Activated T-cell treated with anti-CD3 and anti-CD28 coated beads for 48 hours (primary cell): ENCODE measurements around the gene HEPACAM2.

ENCODE experiments used
- DNase-seq: peaks from one replicate; pipeline ENCODE4 v3.0.0-alpha.2; 2020; ENCODE audit warnings: low read depth

Gene HEPACAM2

GRCh38 chr7:93226310-93226709 lies at the start of gene HEPACAM2:
TSS of gene HEPACAM2 (minus strand) at chr7:93226469.
- DNase-seq: no peak

GRCh38 chr7:93265220-93265619 lies 39.0 kb upstream of the HEPACAM2 start:
- DNase-seq: no peak

GRCh38 chr7:93262535-93262934 lies 36.3 kb upstream of the HEPACAM2 start:
- DNase-seq: no peak

GRCh38 chr7:93258661-93259060 lies 32.4 kb upstream of the HEPACAM2 start:
- no peak for DNase-seq

- no peak for DNase-seq
Measured at GRCh38 chr7:93249491-93250148, 23.4 kb upstream of the HEPACAM2 start.

- no peak for DNase-seq
Measured at GRCh38 chr7:93245525-93246432, 19.5 kb upstream of the HEPACAM2 start.

- DNase-seq: no peak
Measured at GRCh38 chr7:93242106-93242505, 15.8 kb upstream of the HEPACAM2 start.

GRCh38 chr7:93239824-93240223 lies 13.6 kb upstream of the HEPACAM2 start:
- no peak for DNase-seq

GRCh38 chr7:93238748-93239147 lies 12.5 kb upstream of the HEPACAM2 start:
- DNase-seq: no peak

- no peak for DNase-seq
Measured at GRCh38 chr7:93238131-93238530, 11.9 kb upstream of the HEPACAM2 start.

GRCh38 chr7:93235541-93235940 lies 9.3 kb upstream of the HEPACAM2 start:
- no peak for DNase-seq

GRCh38 chr7:93232673-93233018 lies 6.4 kb upstream of the HEPACAM2 start:
- DNase-seq: no peak

- peak; percentile 83 for DNase-seq
Measured at GRCh38 chr7:93231799-93232672, 5.8 kb upstream of the HEPACAM2 start, which contains the start of gene VPS50. TSS of gene VPS50 (plus strand) at chr7:93232366. CDS start at chr7:93232468, 102 bp downstream.

GRCh38 chr7:93231259-93231658 lies 5.0 kb upstream of the HEPACAM2 start:
- no peak for DNase-seq

- DNase-seq: no peak
Measured at GRCh38 chr7:93228302-93228701, 2.0 kb upstream of the HEPACAM2 start.

- DNase-seq: no peak
Measured at GRCh38 chr7:93219868-93220267, 6.4 kb downstream of the HEPACAM2 start.

GRCh38 chr7:93218997-93219827 lies 7.1 kb downstream of the HEPACAM2 start:
- DNase-seq: no peak

GRCh38 chr7:93212881-93213280 lies 13.4 kb downstream of the HEPACAM2 start:
- no peak for DNase-seq

GRCh38 chr7:93211228-93211818 lies 14.9 kb downstream of the HEPACAM2 start:
- no peak for DNase-seq

GRCh38 chr7:93205046-93205445 lies 21.2 kb downstream of the HEPACAM2 start:
- no peak for DNase-seq

GRCh38 chr7:93203496-93203895 lies 22.8 kb downstream of the HEPACAM2 start:
- DNase-seq: no peak
